Stimulated activated CD4-positive, alpha-beta T cell treated with anti-CD3 and anti-CD28 coated beads, Interleukin-1b, Interleukin-23, amount 100 ng/mL, for 1 hour (primary cell): ENCODE measurements around the gene SLC30A2.

Experiments used
- DNase-seq, 2 donors: peaks; one replicate each; pipeline ENCODE4 v3.0.0-alpha.2; 2020; ENCODE audit warnings: low read depth in 2 of 2

SLC30A2 gene

GRCh38 chr1:26069941-26070295, 24.0 kb upstream of the SLC30A2 start:
- no peak for DNase-seq

- DNase-seq = no peak
Measured at GRCh38 chr1:26067432-26067911, 21.6 kb upstream of the SLC30A2 start, which contains the start of gene TRIM63. TSS of gene TRIM63 (minus strand) at chr1:26067630. CDS start at chr1:26067494, 136 bp downstream.

- DNase-seq = no peak
Measured at GRCh38 chr1:26066857-26067256, 20.9 kb upstream of the SLC30A2 start.

- no peak for DNase-seq
Measured at GRCh38 chr1:26066160-26066559, 20.2 kb upstream of the SLC30A2 start.

GRCh38 chr1:26064553-26064952, 18.6 kb upstream of the SLC30A2 start:
- no peak for DNase-seq

- DNase-seq = no peak
Measured at GRCh38 chr1:26060832-26061574, 15.1 kb upstream of the SLC30A2 start.

GRCh38 chr1:26059906-26060305, 14.0 kb upstream of the SLC30A2 start:
- no peak for DNase-seq

- no peak for DNase-seq
Measured at GRCh38 chr1:26058052-26058595, 12.2 kb upstream of the SLC30A2 start.

- DNase-seq = no peak
Measured at GRCh38 chr1:26057189-26057588, 11.3 kb upstream of the SLC30A2 start.

GRCh38 chr1:26055041-26055440, 9.1 kb upstream of the SLC30A2 start:
- DNase-seq = no peak

GRCh38 chr1:26053718-26054560, 8.0 kb upstream of the SLC30A2 start:
- DNase-seq = no peak

- DNase-seq = no peak
Measured at GRCh38 chr1:26050248-26050640, 4.3 kb upstream of the SLC30A2 start.

GRCh38 chr1:26049531-26050247, 3.8 kb upstream of the SLC30A2 start:
- DNase-seq = no peak

- no peak for DNase-seq
Measured at GRCh38 chr1:26047278-26047874, 1.5 kb upstream of the SLC30A2 start.

- DNase-seq = no peak
Measured at GRCh38 chr1:26046246-26047095, 553 bp upstream of the SLC30A2 start.

GRCh38 chr1:26044971-26045721, 772 bp downstream of the SLC30A2 start:
- no peak for DNase-seq

GRCh38 chr1:26044414-26044813, 1.5 kb downstream of the SLC30A2 start:
- DNase-seq = no peak

GRCh38 chr1:26043765-26044164, 2.2 kb downstream of the SLC30A2 start:
- no peak for DNase-seq

GRCh38 chr1:26041978-26042377, 3.9 kb downstream of the SLC30A2 start:
- DNase-seq = no peak

- no peak for DNase-seq
Measured at GRCh38 chr1:26041401-26041800, 4.5 kb downstream of the SLC30A2 start.
